GM18505 (cell line): Measurements from ENCODE around the gene UGP2.
"Not testable (repeated sequence)": the region's sequence is repeated elsewhere in the genome, so short reads cannot be mapped to it uniquely, and the experiment has no call there.

Experiments
- ATAC-seq: cut with Tn5 transposase; IDR thresholded peaks from one replicate; pipeline ENCODE4 v1.9.1; 2021; ENCODE audit not compliant: unreplicated experiment
- POLR2A ChIP-seq: IDR thresholded peaks from 4 replicates; pipeline ENCODE4 v1.6.1; 2011; ENCODE audit warnings: borderline replicate concordance; ENCODE audit not compliant: insufficient read depth, insufficient read length; ENCODE audit errors: extremely low read depth

Gene UGP2

DNA sequence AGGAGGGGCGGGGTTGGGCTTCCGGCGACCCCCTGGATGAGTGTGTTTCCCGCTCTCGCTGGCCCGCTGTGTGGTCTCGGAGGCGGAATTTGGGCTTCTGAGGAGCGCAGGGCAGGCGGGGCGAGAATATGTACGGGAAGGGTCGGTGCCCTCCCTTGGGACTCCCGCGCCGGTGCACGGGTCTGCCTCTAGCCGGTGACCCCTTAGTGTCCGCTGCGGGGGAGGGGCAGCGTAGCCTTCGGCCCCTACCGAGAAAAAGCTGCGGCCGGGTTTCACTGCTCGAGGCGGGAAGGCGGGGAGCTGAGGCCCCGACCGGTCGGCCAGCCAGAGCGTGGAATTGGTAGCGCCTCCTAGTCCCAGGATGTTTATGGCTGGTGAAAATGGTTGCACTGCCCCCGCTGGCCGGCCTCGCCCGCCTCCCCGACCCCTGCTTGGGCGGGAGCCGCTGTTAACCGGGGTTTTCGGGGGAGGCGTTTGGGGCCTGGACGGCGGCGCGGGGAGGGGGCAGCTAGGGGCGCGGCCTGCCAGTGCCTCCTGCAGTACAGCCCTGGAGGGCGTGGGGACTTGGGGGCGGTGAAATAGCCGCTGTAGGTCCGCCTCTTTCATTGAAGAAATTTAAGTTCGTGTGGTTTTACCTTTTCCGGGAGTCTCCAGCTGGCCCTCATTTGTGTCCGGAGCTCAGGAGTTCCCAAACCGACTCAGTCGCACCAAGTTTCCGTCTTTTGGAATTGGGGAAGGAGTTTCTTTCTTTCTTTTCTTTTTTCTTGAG lies at the start of gene UGP2:
Gene UGP2 (plus strand): TSS at position 643 of the 769 bp plus-strand sequence. CDS start 290 bp downstream, outside the sequence.
- peak; percentile 72 for TF ChIP-seq POLR2A
- ATAC-seq, result peak; percentile 64

DNA sequence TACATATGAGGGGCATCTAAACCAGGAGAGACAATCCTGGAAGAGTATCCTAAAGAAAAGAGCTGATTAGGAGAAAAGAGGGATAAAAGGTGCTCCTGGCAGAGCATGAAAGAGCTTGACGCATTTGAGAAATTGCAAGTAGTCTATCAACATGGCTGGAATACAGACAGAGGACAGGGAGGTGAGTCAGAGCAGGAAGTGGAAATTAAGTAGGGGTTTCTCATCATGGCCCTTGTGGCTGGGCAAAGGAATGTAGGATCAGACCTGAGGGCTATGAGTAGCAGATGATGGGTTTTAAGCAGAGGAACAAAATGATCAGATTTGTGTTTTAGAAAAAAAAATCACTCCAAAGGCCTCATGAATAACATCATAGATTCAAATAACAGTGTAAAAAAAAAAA lies 49.2 kb upstream of the UGP2 start:
- no peak for ATAC-seq
- TF ChIP-seq POLR2A, result no peak

DNA sequence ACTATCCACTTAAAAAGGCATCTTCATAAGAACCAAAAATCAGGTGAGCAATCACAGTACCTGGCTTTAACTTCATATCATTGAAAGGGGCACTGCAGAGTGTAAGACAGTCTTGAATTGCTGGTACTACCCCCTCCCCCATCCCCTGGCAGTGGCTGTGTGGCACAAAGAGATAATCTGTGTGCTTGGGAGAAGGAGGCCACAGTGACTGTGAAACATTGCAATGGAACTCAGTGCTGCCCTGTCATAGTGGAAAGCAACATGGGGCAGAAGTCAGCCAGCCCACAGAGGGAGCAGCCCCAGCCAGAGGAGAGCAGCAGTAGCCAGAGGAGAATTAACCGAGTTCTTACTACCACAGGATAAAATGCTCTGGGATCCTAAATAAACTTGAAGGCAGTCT lies 45.3 kb upstream of the UGP2 start:
- no peak for ATAC-seq
- no peak for TF ChIP-seq POLR2A

DNA sequence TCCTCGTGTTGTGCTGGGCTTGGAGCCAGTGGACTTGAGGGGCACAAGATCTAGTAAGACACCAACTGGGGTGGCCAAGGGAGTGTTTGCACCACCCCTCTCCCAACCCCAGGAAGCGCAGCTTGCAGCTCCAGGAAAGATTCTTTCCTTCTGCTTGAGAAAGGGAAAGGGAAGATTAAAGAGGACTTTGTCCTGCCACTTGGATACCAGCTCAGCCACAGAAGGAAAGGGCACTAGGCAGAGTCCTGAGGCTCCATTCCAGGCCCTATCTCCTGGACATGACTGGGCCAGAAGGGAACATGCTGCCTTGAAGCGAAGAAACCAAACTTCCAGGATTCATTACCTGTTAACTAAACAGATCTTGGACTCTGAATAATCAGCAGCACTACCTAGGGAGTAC lies 44.9 kb upstream of the UGP2 start:
- TF ChIP-seq POLR2A, result no peak
- no peak for ATAC-seq

DNA sequence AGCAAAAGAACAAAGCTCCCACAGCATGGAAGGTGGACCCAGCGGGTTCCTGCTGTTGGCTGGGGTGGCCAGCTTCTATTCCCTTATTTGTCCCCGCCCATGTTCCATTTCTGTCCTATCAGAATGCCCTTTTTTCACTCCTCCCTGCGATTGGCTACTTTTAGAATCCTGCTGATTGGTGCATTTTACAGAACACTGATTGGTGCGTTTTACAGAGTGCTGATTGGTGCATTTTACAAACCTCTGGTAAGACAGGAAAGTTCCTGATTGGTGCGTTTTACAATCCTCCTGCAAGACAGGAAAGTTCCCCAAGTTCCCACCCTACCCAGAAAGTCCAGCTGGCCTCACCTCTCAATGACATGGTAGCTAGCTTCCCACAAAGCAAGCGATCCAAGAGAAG lies 40.2 kb upstream of the UGP2 start:
- TF ChIP-seq POLR2A, result no peak
- no peak for ATAC-seq

DNA sequence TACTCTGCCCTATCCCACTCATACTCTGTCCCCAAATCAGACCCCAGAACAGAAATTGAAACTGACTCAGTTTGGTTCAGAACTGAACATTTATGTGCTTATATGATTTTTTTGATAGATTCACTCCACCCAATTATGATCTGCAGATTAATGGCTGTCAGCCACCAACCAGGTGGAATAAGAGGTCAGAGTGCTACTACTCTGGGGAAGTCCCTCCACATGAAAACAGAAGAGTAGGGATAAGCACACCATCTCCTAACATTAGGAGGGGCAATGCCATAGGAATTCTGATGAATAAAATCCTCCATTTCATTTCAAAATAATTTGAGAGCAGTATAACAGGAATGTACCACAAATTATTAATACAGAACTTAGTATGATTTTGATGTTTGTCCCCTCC lies 36.3 kb upstream of the UGP2 start:
- no peak for ATAC-seq

DNA sequence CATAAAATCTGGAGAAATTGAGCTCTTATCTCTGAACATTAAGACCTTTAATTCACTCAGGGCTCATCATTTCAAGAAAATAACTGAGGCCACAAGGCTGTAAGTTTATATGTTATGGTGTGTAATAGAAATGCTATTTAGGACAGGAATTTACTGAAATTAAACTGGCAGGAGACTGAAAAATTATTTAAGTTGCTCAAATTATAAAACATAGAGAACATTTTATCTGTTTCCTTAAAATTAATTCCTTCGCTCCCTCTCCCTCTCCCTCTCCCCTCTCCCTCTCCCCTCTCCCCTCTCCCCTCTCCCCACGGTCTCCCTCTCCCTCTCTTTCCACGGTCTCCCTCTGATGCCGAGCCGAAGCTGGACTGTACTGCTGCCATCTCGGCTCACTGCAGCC lies 33.7 kb upstream of the UGP2 start:
- ATAC-seq, result not testable (repeated sequence)

More for the DNA sequence above, 36.3 kb upstream of the UGP2 start:
- no peak for TF ChIP-seq POLR2A

DNA sequence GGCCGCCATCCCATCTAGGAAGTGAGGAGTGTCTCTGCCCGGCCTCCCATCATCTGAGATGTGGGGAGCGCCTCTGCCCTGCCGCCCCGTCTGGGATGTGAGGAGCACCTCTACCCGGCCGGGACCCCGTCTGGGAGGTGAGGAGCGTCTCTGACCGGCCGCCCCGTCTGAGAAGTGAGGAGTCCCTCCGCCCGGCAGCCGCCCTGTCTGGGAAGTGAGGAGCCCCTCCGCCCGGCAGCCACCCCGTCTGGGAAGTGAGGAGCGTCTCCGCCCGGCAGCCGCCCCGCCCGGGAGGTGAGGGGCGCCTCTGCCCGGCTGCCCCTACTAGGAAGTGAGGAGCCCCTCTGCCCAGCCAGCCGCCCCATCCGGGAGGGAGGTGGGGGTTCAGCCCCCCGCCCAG lies 32.8 kb upstream of the UGP2 start:
- ATAC-seq, result not testable (repeated sequence)

DNA sequence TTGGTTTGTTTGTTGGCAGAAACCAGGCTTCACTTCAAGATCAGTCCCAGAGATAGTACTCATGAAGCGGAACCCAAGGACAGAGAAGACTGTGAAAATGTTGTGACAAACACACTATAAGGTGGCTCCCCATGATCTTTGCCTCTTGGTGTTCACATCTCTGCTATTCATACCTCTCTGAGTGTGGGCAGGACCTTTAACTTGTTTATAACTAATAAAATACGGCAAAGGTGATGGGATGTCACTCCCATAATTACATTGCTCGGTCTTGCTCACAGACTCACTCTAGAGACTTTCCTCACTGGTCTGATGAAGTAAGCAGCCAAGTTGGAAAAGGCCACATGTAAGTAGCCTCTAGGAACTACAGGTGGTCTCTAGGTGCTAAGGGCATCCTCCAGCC lies 30.6 kb upstream of the UGP2 start:
- ATAC-seq, result no peak
- no peak for TF ChIP-seq POLR2A

DNA sequence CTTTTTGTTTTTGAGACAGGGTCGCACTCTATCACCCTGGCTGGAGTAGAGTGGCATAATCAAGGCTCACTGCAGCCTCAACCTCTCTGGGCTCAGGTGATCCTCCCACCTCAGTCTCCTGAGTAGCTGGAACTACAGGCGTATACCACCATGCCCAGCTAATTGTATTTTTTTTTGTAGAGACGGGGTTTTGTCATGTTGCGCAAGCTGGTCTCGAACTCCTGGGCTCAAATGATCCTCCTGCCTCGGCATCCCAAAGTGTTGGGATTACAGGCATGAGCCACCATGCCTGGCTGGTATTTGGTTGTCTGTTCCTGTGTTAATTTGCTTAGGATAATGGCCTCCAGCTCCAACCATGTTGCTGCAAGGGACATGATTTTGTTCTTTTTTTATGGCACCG lies 29.8 kb upstream of the UGP2 start:
- ATAC-seq, result not testable (repeated sequence)

DNA sequence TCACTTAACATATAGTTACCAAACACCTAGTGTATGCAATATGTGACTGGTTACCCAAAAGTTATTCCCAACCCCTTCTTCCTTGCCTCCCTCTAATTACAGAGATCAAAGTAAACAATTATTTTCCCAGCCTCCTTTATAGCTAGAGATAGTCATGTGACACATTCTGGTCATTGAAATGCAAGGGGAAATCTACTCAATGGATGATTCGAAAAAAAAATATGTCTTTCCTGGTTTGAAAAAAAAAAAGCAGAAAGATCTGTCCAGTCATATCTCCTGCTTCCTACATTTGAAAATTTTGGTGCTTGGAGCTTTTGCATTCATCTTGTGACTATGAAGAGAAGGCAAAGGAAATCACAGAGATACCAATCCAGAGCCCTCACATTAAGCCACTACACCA lies 27.6 kb upstream of the UGP2 start:
- no peak for TF ChIP-seq POLR2A
- ATAC-seq, result no peak

DNA sequence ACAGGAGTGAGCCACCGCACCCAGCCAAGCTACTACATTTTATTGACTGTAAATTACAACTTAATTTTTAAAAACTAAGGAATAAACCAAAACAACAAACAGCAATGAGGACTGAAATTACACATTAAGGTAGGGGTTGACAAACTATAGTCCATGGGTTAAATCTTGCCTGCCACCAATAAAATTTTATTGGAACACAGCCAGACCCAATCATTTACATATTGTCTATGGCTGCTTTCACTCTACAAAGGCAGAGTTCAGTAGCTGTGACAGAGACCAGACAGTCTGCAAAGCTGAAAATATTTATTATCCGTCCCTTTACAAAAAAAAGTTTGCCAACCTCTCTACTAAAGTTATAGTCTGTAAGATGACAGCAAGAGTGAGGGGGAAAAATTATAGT lies 24.3 kb upstream of the UGP2 start:
- no peak for TF ChIP-seq POLR2A
- ATAC-seq, result no peak

DNA sequence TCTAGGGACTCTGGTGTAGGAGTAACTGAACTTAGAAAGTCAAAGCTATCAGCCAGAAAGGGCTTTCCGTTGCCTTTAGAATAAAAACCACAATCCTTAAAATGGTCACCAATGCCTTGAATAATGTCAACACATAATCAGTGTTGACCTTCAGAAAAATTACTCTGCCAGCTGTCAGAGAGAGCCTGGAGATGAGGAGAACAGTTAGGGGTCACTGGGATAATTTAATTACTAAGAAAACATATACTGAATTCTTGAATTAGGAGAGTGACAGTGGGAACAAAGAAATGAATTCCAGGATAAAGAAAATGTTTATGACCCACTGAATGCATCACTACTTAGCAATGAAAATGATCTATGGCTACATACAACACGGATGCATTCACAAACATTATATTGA lies 23.4 kb upstream of the UGP2 start:
- no peak for TF ChIP-seq POLR2A
- ATAC-seq, result no peak

DNA sequence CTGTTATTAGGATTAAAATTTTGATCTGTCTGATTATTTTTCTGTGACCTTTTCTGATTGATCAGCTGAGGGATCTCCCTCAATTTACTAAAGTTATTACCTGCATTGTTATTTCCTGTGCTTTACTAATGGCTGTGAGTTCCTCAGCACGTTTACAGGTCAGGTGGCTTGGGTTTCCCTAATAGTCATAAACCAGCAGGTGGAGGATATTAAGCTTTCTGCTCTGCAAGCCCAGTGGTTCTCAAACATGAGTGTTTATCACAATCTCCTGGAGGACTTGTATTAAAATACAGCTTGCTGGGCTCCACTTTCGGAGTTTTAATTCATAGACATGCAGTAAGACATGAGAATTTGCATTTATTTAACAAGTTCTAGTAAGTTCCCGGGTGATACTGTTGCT lies 22.4 kb upstream of the UGP2 start:
- TF ChIP-seq POLR2A, result no peak
- ATAC-seq, result no peak

DNA sequence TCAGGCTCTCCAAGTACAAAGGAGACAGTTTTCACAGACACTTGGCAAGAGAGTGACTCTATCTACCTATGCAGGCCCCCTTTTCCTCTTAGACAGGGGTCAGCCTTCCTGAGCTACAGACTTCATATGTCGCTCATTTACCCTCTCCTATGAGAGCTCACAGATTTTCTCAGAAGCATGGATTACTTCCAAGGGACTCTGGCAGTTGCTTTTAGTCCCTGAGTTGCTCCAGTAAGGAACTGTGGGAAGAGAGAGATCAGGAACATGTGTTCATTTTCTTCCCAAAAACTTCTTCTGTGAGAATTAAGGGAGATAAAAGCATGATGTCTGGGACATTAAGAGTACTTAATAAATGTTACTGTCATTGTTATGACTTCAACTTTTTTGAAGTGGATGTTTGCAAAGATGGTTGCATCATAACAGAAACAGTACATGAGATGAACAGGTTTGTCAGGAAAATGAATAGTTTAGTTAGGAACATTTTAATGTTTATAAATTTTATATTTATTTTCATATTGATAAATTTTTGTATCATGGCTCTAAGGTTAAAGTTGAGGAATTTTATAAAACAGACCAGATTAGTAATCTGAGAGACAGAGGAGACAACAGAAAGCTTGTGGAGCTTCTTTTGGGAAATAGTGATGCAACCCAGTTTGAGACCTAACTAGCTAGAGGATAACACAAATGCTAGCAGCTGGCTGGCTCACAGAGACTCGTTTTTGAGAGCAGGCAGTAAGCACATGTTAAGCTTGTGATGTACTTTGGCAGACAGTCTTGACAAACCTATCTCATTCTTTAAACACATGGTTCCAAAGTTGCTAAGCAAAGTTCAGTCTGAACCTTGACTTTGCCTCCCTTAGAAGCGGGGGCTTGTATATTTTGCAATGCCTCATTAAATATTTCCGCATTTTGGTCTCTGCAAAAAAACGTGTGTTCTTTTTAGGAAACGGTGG lies 21.7 kb upstream of the UGP2 start:
- TF ChIP-seq POLR2A, result no peak
- ATAC-seq, result no peak

DNA sequence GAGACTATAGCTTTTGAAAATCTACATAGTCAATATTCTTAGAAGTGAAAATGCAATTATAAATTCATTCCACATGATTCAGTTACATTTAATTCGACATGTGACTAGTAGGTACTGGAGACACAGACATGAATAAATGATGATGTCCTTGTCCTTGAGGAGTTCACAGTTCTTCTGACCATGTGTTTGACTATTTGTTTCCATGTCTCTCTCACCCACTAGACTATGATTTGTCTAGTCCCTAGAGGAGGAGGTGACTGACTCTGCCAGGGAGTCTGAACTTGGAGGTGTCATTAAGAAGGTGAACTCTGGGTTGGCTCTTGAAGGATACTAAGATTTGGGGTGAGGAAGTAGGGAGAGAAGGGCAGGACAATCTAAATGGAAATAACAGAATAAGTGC lies 20.7 kb upstream of the UGP2 start:
- ATAC-seq, result no peak
- TF ChIP-seq POLR2A, result no peak
